Fibroblast of skin of abdomen (primary cell): ENCODE data around the gene PLAGL1.
A peak's percentile ranks its signal among the peaks of the same experiment; 100 is the strongest.
"Not testable (repeated sequence)": the region's sequence is repeated elsewhere in the genome, so short reads cannot be mapped to it uniquely, and the experiment has no call there.

Experiments used
- DNase-seq: peaks from one replicate; pipeline ENCODE4 v3.0.0-alpha.2; 2013

The PLAGL1 gene

GRCh38 chr6:144009628-144010027 lies 1.6 kb upstream of the PLAGL1 start:
- DNase-seq: not testable (repeated sequence)

- no peak for DNase-seq
These were observed 787 bp upstream of the PLAGL1 start for GRCh38 chr6:144008846-144009245.

GRCh38 chr6:144007478-144008119 lies 460 bp downstream of the PLAGL1 start:
- DNase-seq: peak; percentile 6

GRCh38 chr6:144006736-144007477 lies 1.2 kb downstream of the PLAGL1 start:
- DNase-seq: peak; percentile 69

- DNase-seq: peak; percentile 57
These were observed 8.7 kb downstream of the PLAGL1 start for GRCh38 chr6:143999406-143999805.

- DNase-seq: no peak
These were observed 9.4 kb downstream of the PLAGL1 start for GRCh38 chr6:143998686-143999085.

GRCh38 chr6:143993965-143994646 lies 14.0 kb downstream of the PLAGL1 start:
- no peak for DNase-seq

GRCh38 chr6:143992285-143992684 lies 15.8 kb downstream of the PLAGL1 start:
- DNase-seq: no peak

- no peak for DNase-seq
These were observed 21.5 kb downstream of the PLAGL1 start for GRCh38 chr6:143986463-143987065.

GRCh38 chr6:143984666-143985065 lies 23.4 kb downstream of the PLAGL1 start:
- no peak for DNase-seq

GRCh38 chr6:143982968-143983367 lies 25.1 kb downstream of the PLAGL1 start:
- no peak for DNase-seq

GRCh38 chr6:143980921-143981320 lies 27.1 kb downstream of the PLAGL1 start:
- DNase-seq: no peak

- DNase-seq: no peak
These were observed 31.2 kb downstream of the PLAGL1 start for GRCh38 chr6:143976806-143977349.

- DNase-seq: no peak
These were observed 34.0 kb downstream of the PLAGL1 start for GRCh38 chr6:143974089-143974488.

- DNase-seq: no peak
These were observed 34.7 kb downstream of the PLAGL1 start for GRCh38 chr6:143973097-143973966.

- DNase-seq: no peak
These were observed 36.4 kb downstream of the PLAGL1 start for GRCh38 chr6:143971482-143972205.

- DNase-seq: peak; percentile 29
These were observed 37.4 kb downstream of the PLAGL1 start for GRCh38 chr6:143970456-143971218.

- no peak for DNase-seq
These were observed 39.0 kb downstream of the PLAGL1 start for GRCh38 chr6:143969077-143969476.

- peak; percentile 27 for DNase-seq
These were observed 40.2 kb downstream of the PLAGL1 start for GRCh38 chr6:143967706-143968376.

GRCh38 chr6:143966312-143966711 lies 41.7 kb downstream of the PLAGL1 start:
- DNase-seq: no peak
